ENCODE measurements around the gene DTNB. TPM values are rescaled to one million over a fixed set of nuclear protein-coding genes. Genes with fewer than 3 reads are reported as not detected.

The DTNB gene
- polyA plus RNA-seq, 1 donor: 5.7 TPM

- no peak for DNase-seq (ENCODE audit: low read depth)
These were observed 174.2 kb downstream of the DTNB start for GRCh38 chr2:25499157-25499556.

DNA sequence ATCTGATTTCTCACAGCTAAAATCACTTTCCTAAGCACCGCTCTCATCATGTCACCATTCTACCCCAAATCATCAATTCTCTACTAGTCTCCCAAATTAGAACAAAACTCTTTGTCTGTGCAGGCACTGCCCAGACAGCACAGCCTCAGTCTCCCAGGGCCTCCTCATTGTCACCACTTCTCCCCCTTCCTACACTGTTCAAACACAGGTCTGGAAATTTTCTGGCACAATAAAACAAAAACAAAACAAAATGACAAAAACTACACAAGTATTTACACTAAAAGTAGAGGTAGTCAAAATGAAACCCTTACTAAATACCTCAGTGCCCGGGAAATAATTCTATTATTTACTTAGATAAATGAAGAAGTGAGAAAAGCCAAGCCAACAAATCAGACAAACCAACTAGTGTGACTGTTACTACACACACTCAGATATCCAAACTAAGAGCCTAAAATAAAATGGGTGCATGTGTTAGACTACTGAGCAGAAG, 175.4 kb downstream of the DTNB start:
- no peak for DNase-seq (ENCODE audit: low read depth)

GRCh38 chr2:25497229-25497917, 176.0 kb downstream of the DTNB start:
- no peak for DNase-seq (ENCODE audit: low read depth)

DNA sequence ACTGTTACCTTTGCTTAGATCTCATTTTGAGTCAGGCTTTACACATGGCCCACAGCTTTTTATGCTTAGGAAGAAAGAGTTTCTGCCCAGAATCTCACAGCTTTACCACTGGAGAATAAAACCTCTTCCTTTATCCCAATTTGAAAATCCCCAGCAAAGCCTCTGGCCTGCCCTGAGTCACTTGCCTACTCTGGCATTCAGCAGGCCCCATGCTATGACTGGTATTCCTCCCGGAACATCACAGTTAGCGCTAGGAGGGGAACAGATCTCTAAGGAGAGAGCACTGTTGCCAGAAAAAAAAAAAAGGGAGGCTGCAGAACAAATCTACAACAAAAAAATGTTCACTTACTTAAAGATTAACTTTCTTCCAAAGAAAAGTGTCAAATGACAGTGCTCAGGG, 178.8 kb downstream of the DTNB start:
- DNase-seq (ENCODE audit: low read depth): no peak

GRCh38 chr2:25493207-25493606, 180.2 kb downstream of the DTNB start:
- DNase-seq (ENCODE audit: low read depth): no peak

- DNase-seq (ENCODE audit: low read depth): no peak
These were observed 180.7 kb downstream of the DTNB start for GRCh38 chr2:25492726-25493125.

- no peak for DNase-seq (ENCODE audit: low read depth)
These were observed 181.3 kb downstream of the DTNB start for GRCh38 chr2:25491966-25492532.

GRCh38 chr2:25491003-25491696, 182.2 kb downstream of the DTNB start:
- no peak for DNase-seq (ENCODE audit: low read depth)

DNA sequence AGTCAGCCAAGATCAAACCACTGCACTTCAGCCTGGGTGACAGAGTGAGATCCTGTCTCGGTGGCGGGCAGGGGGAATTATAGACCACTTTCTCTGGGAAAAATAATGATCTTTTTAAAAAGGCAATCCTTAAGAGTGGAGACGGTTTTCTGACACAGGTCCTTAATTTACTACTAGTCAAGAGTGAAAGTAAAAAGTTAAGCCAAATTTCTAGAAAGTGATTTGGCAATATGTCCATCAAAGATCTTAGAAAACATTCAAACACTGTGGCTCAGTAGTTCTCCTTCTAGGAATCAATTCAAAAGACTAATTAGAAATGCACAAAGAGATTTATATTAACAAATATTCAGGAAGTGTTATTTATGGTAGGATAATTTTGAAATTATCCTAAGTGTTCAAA, 183.2 kb downstream of the DTNB start:
- DNase-seq (ENCODE audit: low read depth): no peak

GRCh38 chr2:25489631-25490030, 183.7 kb downstream of the DTNB start:
- no peak for DNase-seq (ENCODE audit: low read depth)

DNA sequence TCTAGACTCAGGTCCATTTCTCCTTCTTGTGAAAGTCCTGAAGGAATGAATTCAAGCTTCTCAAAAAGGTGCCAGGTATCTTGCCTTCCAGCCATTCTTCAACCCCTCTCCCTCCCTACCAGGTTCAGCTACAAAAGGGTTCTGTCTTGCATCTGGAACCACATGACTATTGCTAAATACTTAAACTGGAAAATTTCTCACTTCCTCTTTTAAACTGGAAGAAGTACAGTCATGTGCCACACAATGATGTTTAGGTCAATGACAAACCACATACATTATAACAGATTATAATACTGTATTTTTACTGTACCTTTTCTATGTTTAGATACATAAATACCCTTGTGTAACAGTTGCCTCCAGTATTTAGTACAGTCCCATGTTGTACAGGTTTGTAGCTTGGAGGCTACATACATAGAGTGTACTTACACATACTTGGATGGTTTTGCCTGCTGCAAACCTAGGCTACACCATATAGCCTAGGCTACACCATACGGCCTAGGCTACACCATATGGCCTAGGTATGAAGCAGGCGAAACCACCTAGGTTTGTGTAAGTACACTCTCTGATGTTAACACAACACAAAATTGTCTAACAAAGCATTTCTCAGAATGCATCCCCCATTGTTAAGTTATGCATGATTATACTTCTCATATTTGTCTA, 189.6 kb downstream of the DTNB start:
- DNase-seq (ENCODE audit: low read depth): no peak

DNA sequence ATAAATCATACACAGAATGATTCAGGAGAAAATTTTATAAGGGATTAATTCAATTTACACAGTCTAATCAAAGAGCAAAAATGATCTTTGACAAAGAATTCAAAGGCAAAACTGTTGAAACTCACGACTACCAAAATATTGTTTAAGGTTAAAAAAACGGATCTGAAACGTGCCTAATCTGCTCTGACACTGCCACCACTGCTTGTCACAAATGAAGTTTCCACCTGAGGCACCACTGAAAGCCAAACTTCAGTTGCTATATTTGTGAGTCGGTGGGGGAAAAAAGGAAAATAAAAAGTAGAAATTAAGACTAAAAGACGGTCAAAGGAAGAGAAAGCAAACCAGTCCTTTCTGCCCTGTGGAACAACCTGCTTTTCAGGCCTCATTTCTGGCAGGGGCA, 191.0 kb downstream of the DTNB start:
- DNase-seq (ENCODE audit: low read depth): no peak

DNA sequence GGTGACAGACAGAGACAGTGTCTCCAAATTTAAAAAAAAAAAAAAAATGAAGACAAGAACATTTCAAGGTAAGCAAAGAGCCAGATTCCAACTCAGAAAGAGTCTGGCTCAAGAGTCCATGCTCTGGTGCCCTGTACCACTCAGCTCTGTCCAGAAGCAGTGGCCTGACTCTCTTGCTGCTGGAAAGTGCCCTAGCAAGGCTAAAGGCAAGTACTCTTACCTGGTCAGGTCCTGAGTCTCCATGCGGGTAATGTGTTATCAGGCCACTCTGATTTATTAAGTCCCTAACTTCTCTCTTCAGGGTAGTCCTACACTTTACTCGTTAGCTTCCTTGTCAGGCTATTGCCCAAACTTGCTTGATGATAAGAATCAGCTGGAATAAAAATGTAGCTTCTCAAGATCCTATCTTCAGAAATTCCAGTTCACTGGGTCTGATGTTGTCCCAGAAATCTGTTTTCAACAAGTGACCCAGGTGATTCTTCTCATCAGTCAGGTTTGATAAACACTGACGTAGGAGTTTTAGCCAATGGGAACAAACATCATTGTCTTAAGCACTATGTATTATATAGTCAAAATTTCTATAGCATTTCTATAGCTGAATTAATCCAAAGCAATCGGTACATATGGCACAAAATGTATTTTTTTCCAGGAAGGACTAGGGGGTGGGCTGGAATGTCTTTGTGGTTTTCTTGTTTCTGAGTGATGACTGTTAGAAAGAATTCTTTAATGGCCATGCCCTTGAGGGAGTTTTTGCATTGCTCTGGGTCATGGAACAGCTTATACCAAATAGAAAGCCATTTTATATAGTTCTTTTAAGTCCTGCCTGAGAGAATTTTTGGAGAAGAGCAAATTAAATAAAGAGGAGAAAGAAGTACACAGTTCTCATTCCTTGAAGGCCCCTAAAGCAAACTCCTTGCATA, 191.7 kb downstream of the DTNB start:
- no peak for DNase-seq (ENCODE audit: low read depth)

GRCh38 chr2:25480561-25480960, 192.8 kb downstream of the DTNB start:
- DNase-seq (ENCODE audit: low read depth): no peak

DNA sequence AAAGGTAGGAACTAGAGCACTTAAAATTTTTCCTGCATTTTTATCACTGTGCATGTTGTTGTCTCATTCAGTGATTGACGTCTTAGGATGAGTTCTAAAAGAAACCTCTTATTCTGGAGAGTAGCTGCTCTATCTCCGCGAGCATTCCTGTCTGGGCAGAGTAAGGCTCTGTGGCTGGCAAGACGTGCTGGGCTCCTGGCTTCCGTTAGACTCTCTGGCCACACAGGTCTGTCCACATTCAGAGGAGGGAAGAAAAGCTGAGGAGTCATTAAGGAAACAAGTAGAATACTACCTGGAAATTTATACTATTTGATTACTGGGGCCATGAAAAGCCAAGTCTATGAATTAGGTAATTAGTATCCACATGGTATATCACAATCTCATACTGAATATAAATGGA, 193.6 kb downstream of the DTNB start:
- no peak for DNase-seq (ENCODE audit: low read depth)

DNA sequence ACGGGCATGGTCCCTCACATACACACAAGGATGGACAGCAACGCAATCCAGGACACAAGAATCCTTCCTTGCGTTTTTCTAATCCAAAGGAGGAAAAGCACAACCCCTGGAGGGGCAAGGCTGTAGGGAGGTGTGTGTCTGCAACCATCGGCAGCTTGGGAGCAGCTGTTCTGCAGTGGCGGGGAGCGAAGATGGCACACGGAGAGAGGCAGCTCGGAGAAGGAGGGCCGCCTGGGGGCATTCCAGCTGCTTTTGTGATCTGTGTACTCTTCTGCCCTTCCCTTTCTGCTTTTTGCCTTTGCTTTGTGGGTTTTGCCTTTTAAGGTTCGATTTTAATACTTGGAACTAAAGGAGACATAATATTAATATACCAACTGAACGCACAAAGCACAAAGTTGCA, 194.6 kb downstream of the DTNB start:
- DNase-seq (ENCODE audit: low read depth): no peak

- no peak for DNase-seq (ENCODE audit: low read depth)
These were observed 199.5 kb downstream of the DTNB start for GRCh38 chr2:25473758-25474340.

GRCh38 chr2:25473131-25473530, 200.2 kb downstream of the DTNB start:
- no peak for DNase-seq (ENCODE audit: low read depth)

- DNase-seq (ENCODE audit: low read depth): no peak
These were observed 202.6 kb downstream of the DTNB start for GRCh38 chr2:25470806-25471205.

- no peak for DNase-seq (ENCODE audit: low read depth)
These were observed 205.6 kb downstream of the DTNB start for GRCh38 chr2:25467743-25468142.

GRCh38 chr2:25462021-25462420, 211.4 kb downstream of the DTNB start:
- DNase-seq (ENCODE audit: low read depth): no peak
